PC-3 (cell line): ENCODE data around the gene LRRC71. TPM values are rescaled to one million over a fixed set of nuclear protein-coding genes. Genes with fewer than 3 reads are reported as not detected.

Source experiments
- ATAC-seq: fragments of 200-7000 bp; cut with Tn5 transposase; 2 replicates; pipeline ENCODE4 v1.9.1; 2020; ENCODE audit warnings: mild to moderate bottlenecking, moderate library complexity
- BruUV-seq: library from RNA; stranded (reverse); fragments of 400-500 nt; replicated peaks from 2 replicates; lab custom pipeline; 2021; lab: Mats Ljungman, UMichigan
- CTCF ChIA-PET: fragments of 300-600 bp; sonication (Branson Sonifier 250); formaldehyde crosslinking; loops from one replicate; lab custom pipeline; 2022; ENCODE audit warnings: antibody characterized with exemption; lab: Charles Lee
- POLR2A ChIA-PET: fragments of 300-600 bp; sonication (Branson Sonifier 250); formaldehyde crosslinking; loops from one replicate; lab custom pipeline; 2022; ENCODE audit warnings: antibody characterized with exemption; ENCODE audit not compliant: unreplicated experiment; lab: Charles Lee
- DNase-seq: peaks from one replicate; pipeline ENCODE4 v3.0.0-alpha.2; 2015
- H2AFZ ChIP-seq: fragments of 300-600 bp; sonication (generic); 2 replicates; pipeline ENCODE4 v1.6.0; 2016; ENCODE audit warnings: antibody characterized with exemption, low read length
- H3F3A ChIP-seq: fragments of 300-600 bp; sonication (generic); one replicate; pipeline ENCODE4 v1.6.0; 2017; ENCODE audit warnings: antibody characterized with exemption, low read length, control low read depth, mild to moderate bottlenecking; ENCODE audit not compliant: unreplicated experiment
- H3K27ac ChIP-seq: fragments of 300-600 bp; sonication (generic); 2 replicates; pipeline ENCODE4 v1.5.1; 2016; ENCODE audit warnings: mild to moderate bottlenecking, low read length
- H3K27me3 ChIP-seq: fragments of 300-600 bp; sonication (generic); 2 replicates; pipeline ENCODE4 v1.6.1; 2016; ENCODE audit warnings: low read length, mixed read lengths
- H3K36me3 ChIP-seq: fragments of 300-600 bp; sonication (generic); 2 replicates; pipeline ENCODE4 v1.6.1; 2016; ENCODE audit warnings: low read depth, mixed run types, low read length, mixed read lengths
- H3K4me1 ChIP-seq: fragments of 300-600 bp; sonication (generic); 2 replicates; pipeline ENCODE4 v1.5.1; 2016; ENCODE audit warnings: low read length; ENCODE audit not compliant: insufficient read depth
- H3K4me2 ChIP-seq: fragments of 300-600 bp; sonication (generic); 2 replicates; pipeline ENCODE4 v1.6.0; 2016; ENCODE audit warnings: low read length
- H3K4me3 ChIP-seq: fragments of 300-600 bp; sonication (generic); 2 replicates; pipeline ENCODE4 v1.5.1; 2016; ENCODE audit warnings: mild to moderate bottlenecking, low read length, mixed read lengths
- H3K79me2 ChIP-seq: fragments of 300-600 bp; sonication (generic); 2 replicates; pipeline ENCODE4 v1.6.1; 2017; ENCODE audit warnings: low read length, mixed read lengths
- H3K9ac ChIP-seq: fragments of 300-600 bp; sonication (generic); 2 replicates; pipeline ENCODE4 v1.6.0; 2016; ENCODE audit warnings: mild to moderate bottlenecking, low read length
- H3K9me2 ChIP-seq: fragments of 300-600 bp; sonication (generic); replicated peaks from 2 replicates; pipeline ENCODE4 v1.6.1; 2016; ENCODE audit warnings: mixed run types, low read length, mixed read lengths
- H3K9me3 ChIP-seq: fragments of 300-600 bp; sonication (generic); 2 replicates; pipeline ENCODE4 v1.6.1; 2016; ENCODE audit warnings: low read length, mixed read lengths
- H4K20me1 ChIP-seq: fragments of 300-600 bp; sonication (generic); 2 replicates; pipeline ENCODE4 v1.6.1; 2016; ENCODE audit warnings: low read length, mixed read lengths
- EZH2 ChIP-seq: fragments of 300-600 bp; sonication (generic); IDR thresholded peaks from one replicate; pipeline ENCODE4 v1.6.1; 2017; ENCODE audit warnings: antibody characterized with exemption, mild to moderate bottlenecking, low read length; ENCODE audit not compliant: unreplicated experiment
- EZH2phosphoT487 ChIP-seq: fragments of 300-600 bp; sonication (generic); IDR thresholded peaks from 2 replicates; pipeline ENCODE4 v1.6.1; 2018; ENCODE audit warnings: mild to moderate bottlenecking, antibody characterized with exemption, low read length, borderline replicate concordance
- intact Hi-C: fragments of 100-400 bp; cut with micrococcal nuclease; formaldehyde crosslinking; loops from 2 replicates; pipeline ENCODE4 v1.9.0; 2023
- total RNA-seq: library from RNA; depleted of rRNA; stranded (reverse); fragments of >200 nt; gene quantifications from 2 replicates; pipeline ENCODE4 v1.2.3, GENCODE V29; 2014
- TF ChIP-seq, protein P1 (sequence below): fragments of 300-600 bp; sonication (generic); conservative IDR thresholded peaks from 2 replicates; pipeline ENCODE4 v1.5.1; 2017; ENCODE audit warnings: antibody characterized with exemption, low read depth, mild to moderate bottlenecking, low read length

LRRC71 gene
- total RNA-seq, 1 experiment from 2014 or later, result 0.11 TPM

- Histone ChIP-seq H3K79me2 (no peaks in the 10 kb centered on the region), H2AFZ (no peak overlapping the region), H3K27me3 (no peaks in the 10 kb centered on the region), H3K9ac (no peak overlapping the region), H3F3A (peaks cover 10% of the 10 kb centered on the region), H3K4me3 (no peak overlapping the region), H3K9me3 (no peaks in the 10 kb centered on the region), H3K36me3 (no peaks in the 10 kb centered on the region), H3K9me2 (no peaks in the 10 kb centered on the region), H3K27ac (no peak overlapping the region), H3K4me1 (peaks cover 34% of the 10 kb centered on the region), H4K20me1 (no peaks in the 10 kb centered on the region), H3K4me2 (peak overlapping the region; percentile 89; the same call in 1 of the 2 replicates)
- POLR2A ChIA-PET, result no interaction called here
- intact Hi-C loops, result no loop called here
- TF ChIP-seq EZH2 (no peak), EZH2phosphoT487 (no peak)
- TF ChIP-seq, protein P1, sequence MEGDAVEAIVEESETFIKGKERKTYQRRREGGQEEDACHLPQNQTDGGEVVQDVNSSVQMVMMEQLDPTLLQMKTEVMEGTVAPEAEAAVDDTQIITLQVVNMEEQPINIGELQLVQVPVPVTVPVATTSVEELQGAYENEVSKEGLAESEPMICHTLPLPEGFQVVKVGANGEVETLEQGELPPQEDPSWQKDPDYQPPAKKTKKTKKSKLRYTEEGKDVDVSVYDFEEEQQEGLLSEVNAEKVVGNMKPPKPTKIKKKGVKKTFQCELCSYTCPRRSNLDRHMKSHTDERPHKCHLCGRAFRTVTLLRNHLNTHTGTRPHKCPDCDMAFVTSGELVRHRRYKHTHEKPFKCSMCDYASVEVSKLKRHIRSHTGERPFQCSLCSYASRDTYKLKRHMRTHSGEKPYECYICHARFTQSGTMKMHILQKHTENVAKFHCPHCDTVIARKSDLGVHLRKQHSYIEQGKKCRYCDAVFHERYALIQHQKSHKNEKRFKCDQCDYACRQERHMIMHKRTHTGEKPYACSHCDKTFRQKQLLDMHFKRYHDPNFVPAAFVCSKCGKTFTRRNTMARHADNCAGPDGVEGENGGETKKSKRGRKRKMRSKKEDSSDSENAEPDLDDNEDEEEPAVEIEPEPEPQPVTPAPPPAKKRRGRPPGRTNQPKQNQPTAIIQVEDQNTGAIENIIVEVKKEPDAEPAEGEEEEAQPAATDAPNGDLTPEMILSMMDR, result no peak
- ATAC-seq, result no peak
- CTCF ChIA-PET, result no interaction called here
- DNase-seq, result no peak
- no TSS peak for BruUV-seq
Observed at GRCh38 chr1:156898971-156899664, 21.3 kb upstream of the LRRC71 start.

GRCh38 chr1:156899956-156900718 is 20.3 kb upstream of the LRRC71 start:
- no peak overlapping the region for H3K9ac ChIP-seq
- intact Hi-C loops, result no loop called here

More at GRCh38 chr1:156899956-156900718, 20.3 kb upstream of the LRRC71 start:
- ChIA-PET CTCF (no interaction called here), POLR2A (no interaction called here)
- no peak overlapping the region for H3K4me2 ChIP-seq
- H2AFZ ChIP-seq, result no peak overlapping the region
- peaks cover 34% of the 10 kb centered on the region for H3K4me1 ChIP-seq
- no peaks in the 10 kb centered on the region for H4K20me1 ChIP-seq
- H3K27me3 ChIP-seq, result no peaks in the 10 kb centered on the region
- H3K9me2 ChIP-seq, result no peaks in the 10 kb centered on the region
- H3K36me3 ChIP-seq, result no peaks in the 10 kb centered on the region
- peaks cover 10% of the 10 kb centered on the region for H3F3A ChIP-seq
- no peak for ATAC-seq
- H3K4me3 ChIP-seq, result no peak overlapping the region
- no peaks in the 10 kb centered on the region for H3K9me3 ChIP-seq
- TF ChIP-seq, protein P1, result no peak
- TF ChIP-seq EZH2phosphoT487 (no peak), EZH2 (no peak)
- H3K27ac ChIP-seq, result no peak overlapping the region
- H3K79me2 ChIP-seq, result no peaks in the 10 kb centered on the region
- no TSS peak for BruUV-seq
- DNase-seq, result no peak
